ENCODE data around the gene RAB11FIP3.

DNA sequence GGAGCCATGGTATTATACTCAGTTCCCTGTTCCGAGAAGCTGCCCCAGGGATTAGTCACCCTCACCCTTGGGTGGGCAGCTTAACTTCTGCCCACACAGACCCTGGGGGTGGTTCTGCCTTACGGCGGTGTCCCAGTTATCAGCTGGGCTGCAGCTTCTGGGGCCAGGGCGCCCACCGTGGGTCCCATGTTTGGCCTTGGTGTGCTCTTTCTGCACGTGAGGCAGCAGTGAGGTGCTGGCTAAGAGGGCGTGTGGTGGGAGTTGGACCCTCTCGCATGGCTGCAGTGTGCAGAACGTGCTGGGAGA, 46.7 kb downstream of the RAB11FIP3 start:
- TF ChIP-seq CTCF (IDR thresholded peaks at IDR 0.05 in 8 of 11, conservative IDR thresholded peaks at IDR 0.05 in 3 of 11), result no peak
- no peak for TF ChIP-seq POLR2AphosphoS5 (IDR thresholded peaks at IDR 0.05)
- no peak for TF ChIP-seq POLR2A (IDR thresholded peaks at IDR 0.05)

Measured in spleen (tissue), 7 donors.